Activated CD4-positive, alpha-beta T cell treated with anti-CD3 and anti-CD28 coated beads for 24 hours (primary cell): ENCODE measurements around the gene ZSWIM9.

Experiments
- DNase-seq, 2 donors: peaks; one replicate each; pipeline ENCODE4 v3.0.0-alpha.2; 2020; ENCODE audit warnings: low read depth in 2 of 2

The ZSWIM9 gene

DNA sequence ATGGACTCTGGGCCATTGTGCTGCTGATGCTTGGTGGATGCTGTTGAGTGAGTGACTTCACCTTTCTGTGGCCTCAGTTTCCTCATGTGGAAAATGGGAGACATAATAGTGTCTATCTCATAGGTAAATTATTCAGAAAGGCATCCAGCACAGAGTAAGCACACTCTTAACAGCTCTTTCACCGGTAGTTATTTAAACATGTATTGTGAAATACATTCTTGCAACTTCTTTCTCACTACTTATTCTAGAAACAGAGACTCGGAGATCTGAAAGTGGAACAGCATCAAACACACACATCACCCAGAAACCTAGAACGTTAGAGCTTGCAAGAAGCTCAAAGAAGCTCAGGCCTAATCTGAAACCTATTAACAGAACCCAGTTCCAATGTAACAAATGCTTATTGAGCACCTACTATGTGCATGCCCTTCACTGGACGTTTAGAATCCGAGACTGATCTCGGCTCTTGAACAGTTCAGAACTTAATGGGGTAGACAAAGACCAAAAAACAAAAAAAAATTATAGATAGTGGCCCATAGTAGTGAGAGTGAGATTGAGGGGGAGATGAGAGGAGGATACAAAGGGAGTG is 4.1 kb downstream of the ZSWIM9 start:
- no peak for DNase-seq

DNA sequence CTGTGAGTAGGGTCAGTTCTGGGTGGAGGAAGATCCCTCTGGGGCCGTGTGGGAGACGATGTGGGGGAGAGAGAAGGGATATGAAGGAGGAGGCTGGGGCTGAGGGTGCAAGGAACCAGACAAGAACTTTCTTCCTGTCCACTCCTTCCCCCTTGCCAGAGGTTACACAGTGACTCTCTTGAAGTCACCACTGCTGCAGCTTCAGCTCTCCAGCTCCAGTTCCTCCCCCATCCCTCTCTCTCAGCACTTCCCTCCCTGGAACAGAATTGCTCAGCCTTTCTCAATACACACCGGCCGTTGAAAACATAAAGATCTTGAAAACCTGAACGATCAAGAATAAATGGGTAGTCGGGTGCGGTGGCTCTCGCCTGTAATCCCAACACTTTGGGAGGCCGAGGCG is 5.1 kb downstream of the ZSWIM9 start:
- no peak for DNase-seq

- no peak for DNase-seq
Measured at GRCh38 chr19:48176226-48176625, 5.7 kb downstream of the ZSWIM9 start.

GRCh38 chr19:48181505-48181904 is 11.0 kb downstream of the ZSWIM9 start:
- DNase-seq, result no peak

- DNase-seq, result no peak
Measured at GRCh38 chr19:48182434-48182833, 12.0 kb downstream of the ZSWIM9 start.

DNA sequence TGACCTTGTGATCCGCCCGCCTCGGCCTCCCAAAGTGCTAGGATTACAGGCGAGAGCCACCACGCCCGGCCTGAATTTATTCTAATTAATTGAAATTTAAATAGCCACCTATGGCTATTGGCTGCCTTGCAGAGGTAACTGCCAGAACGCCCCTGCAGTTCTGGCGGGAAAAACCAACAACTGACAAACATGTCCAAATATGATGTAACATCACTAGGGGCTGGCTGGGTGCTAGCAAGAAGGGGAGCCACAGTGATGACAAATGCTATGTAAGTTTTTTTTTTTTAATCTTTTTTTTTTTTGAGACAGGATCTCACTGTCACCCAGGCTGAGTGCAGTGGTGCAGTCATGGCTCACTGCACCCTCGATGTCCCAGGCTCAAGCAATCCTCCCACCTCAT is 12.9 kb downstream of the ZSWIM9 start:
- DNase-seq, result no peak

GRCh38 chr19:48186015-48186414 is 15.5 kb downstream of the ZSWIM9 start:
- no peak for DNase-seq

GRCh38 chr19:48186541-48186991 is 16.1 kb downstream of the ZSWIM9 start:
- DNase-seq, result no peak

DNA sequence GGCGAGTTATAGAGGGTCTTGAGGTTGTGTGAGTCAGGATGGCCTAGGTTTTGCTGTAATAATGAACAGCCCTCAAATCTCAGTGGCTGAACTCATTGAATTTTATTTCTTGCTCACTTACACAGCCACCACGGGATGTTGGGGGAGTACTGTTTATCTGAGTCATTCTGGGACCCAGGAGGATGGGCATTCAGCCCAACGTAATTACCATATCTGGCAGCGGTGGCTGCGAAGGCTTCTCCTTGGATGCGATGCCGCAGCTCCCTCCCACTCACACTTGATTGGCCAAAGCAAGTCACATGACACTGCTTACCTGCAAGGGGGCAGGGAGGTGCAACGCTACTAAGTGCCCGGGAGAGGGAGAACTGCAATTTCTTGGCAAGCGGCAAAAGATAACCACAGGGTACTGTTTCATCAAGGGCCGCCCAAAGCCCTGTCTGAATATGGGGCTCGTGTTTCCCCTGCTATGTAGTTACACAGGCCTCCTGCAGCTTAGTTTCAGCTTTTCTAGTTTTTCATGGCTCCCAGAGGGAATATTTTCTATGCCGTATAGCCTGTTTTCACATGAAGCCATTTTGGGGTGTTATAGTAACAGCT is 19.9 kb downstream of the ZSWIM9 start:
- peak in 1 of 2 donors; percentile 47 for DNase-seq

GRCh38 chr19:48190885-48191284 is 20.4 kb downstream of the ZSWIM9 start:
- DNase-seq, result no peak

DNA sequence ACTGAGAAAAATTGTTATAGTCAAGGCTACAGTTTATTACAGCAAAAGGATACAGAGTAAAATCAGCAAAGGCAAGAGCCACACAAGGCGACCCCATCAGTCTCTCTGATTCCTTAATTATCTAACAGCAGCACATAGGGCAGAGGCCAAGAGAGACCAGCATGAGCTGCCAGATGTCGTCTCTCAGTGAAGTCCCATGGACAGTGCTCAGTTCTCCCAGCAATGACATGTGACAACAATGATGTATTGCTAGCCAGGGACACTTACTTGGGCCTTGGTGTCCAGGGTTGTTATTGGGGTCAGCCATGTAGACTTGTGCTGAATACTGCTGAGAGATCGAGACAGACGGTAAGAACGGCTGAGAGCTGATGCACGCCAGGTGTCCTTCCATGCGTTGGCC is 22.3 kb downstream of the ZSWIM9 start:
- DNase-seq, result no peak

DNA sequence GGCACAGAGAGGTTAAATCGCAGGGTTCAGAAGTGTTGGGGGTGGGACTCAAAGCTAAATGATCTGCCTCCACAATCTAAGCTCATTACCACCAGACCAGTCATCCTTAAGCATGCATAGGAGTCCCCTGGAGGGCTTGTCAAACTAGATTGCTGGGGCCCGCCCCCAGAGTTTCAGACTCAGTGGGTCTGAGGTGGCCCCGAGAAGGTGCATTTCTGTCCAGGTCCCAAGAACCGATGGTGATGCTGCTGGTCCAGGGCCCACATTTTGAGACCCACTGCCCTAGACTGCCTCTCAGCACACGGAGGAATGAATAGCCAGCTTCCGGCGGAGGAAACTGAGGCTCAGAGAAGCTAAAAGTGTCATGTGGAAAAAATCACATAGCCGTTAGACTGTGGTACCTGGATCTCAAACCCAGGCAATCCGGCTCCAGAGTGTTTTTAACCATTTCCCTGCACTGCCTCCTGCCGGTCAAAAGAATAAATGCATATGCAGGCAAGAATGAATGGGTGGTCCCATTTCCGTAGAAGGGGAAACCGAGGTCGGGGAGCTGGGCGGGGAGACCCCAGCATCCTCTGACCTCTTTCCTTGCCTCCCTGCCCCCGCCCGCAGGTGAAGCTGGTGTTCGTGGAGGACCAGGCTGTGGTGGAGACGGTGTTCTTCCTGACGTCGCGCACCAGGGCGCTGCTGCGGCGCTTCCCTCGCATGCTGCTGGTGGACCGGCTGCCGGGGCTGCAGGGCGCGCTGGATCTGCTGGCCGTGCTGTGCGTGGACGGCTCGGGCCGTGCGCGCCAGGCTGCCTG is 23.8 kb downstream of the ZSWIM9 start:
- DNase-seq, result peak in 1 of 2 donors; percentile 13

GRCh38 chr19:48194844-48195830 is 24.7 kb downstream of the ZSWIM9 start:
- no peak for DNase-seq

- DNase-seq, result no peak
Measured at GRCh38 chr19:48196321-48196763, 25.9 kb downstream of the ZSWIM9 start.

DNA sequence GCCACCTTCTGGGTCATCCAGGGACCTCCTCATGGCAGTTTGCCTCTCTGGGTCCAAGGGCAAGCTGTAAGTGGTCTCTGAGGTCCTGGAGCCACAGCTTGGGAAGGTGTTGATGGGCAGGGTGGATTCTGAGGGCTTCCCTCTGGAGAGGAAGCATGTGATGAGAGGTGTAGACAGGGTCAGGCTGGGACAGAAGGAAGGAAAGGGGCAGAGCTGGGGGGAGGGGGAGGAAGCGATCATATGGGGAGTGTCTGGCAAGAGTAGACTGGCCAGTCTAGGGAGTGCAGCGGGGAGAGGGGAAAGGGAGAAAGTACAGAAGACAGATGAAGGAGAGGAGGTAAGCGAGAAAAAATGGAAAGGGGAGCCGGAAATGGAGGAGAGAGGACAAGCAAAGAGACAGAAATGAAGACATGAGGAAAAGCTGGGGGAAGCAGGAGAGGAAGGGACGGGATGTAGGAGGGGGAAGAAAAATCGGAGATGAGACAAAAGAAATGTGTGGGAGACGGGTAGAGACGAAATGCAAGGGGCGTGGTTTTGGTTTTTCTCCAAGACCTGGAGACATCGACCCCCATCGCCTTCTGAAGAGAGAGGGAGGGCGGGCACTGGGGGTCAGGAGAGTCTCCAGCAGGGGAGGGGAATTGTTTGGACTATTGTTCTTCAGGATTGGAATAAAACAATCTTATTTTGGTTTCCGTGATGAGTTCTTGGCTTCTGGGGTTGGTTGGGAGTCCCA is 26.6 kb downstream of the ZSWIM9 start:
- DNase-seq, result no peak

GRCh38 chr19:48203222-48203793 is 32.8 kb downstream of the ZSWIM9 start:
- no peak for DNase-seq

GRCh38 chr19:48203794-48204628 is 33.5 kb downstream of the ZSWIM9 start:
- DNase-seq, result peak; percentile 85 to 87

DNA sequence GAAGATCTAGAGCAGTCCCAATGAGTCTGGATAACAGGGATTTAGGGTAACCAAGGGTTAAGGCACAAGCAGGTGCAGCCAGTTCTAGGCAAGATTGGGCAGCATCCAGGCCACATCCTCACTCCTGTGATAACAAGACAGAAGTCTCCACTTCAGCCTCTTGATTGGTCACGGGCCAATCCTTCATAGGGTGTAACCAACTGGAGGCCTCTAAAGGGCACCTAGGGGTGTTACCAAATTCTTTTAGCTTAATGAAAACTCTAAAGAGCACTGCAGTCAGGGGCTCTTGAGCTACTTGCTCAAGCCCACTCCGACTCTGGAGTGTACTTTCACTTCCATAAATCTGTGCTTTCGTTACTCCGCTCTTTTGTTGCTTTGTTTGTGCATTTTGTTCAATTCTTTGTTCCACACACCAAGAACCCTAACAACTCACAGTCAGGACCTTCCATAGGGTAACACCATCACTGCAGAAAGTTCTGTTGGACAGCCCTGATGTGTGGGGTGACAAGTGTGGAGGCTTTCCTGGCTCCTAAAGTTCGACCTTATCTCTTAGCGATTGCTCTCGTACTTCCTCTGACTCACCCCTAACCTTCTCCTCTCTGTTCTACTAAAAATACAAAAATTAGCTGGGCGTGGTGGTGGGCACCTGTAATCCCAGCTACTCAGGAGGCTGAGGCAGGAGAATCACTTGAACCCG is 36.1 kb downstream of the ZSWIM9 start:
- no peak for DNase-seq

DNA sequence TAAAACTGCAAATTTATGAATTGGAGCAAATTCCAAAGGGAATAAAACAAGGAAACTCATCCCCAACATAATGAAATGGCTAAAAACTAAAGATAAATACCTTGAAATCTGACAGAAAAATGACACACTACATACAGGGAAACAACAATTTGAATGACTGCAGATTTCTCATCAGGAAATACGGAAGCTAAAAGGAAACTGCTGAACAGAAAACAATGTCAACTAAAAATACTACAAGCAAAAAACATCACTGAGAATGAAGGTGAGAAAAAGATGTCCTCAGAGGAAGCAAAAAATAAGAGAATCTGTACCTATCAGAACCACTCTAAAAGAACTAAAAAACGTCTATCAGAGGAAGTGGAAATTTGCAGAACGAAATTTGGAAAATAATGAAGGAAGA is 39.5 kb downstream of the ZSWIM9 start:
- DNase-seq, result no peak
